IMR-90 (cell line): ENCODE measurements around the gene RNF11. TPM values are rescaled to one million over a fixed set of nuclear protein-coding genes. Genes with fewer than 3 reads are reported as not detected.

Experiments used
- ATAC-seq: fragments of 200-7000 bp; cut with Tn5 transposase; 2 replicates; pipeline ENCODE4 v1.9.1; 2020; ENCODE audit warnings: low read depth, mild to moderate bottlenecking, moderate library complexity
- BruUV-seq: library from RNA; stranded (reverse); fragments of 400-500 nt; replicated peaks from 2 replicates; lab custom pipeline; 2021; lab: Mats Ljungman, UMichigan
- CTCF ChIA-PET: fragments of 300-600 bp; formaldehyde crosslinking; extraction: SDS; loops from one replicate; lab custom pipeline; 2021; ENCODE audit warnings: antibody characterized with exemption; lab: Yijun Ruan, JAX
- POLR2A ChIA-PET: fragments of 300-600 bp; sonication (Branson Sonifier 250); formaldehyde crosslinking; loops from one replicate; lab custom pipeline; 2022; ENCODE audit warnings: antibody characterized with exemption; ENCODE audit not compliant: unreplicated experiment; lab: Charles Lee
- DNase-seq: peaks from one replicate; pipeline ENCODE4 v3.0.0; 2013
- H2AFZ ChIP-seq: replicated peaks from 2 replicates; pipeline ENCODE3; 2013; ENCODE audit warnings: low read length, mild to moderate bottlenecking; ENCODE audit not compliant: poor library complexity
- H2AK5ac ChIP-seq: 2 replicates; pipeline ENCODE4 v1.6.1; 2013; ENCODE audit warnings: low read depth, low read length, inconsistent platforms
- H2AK9ac ChIP-seq: replicated peaks from 2 replicates; pipeline ENCODE3; 2013; ENCODE audit warnings: mild to moderate bottlenecking, low read depth, low read length, moderate library complexity; ENCODE audit not compliant: poor library complexity
- H2BK120ac ChIP-seq: 2 replicates; pipeline ENCODE4 v1.6.1; 2013; ENCODE audit warnings: low read depth, low read length, inconsistent platforms
- H2BK15ac ChIP-seq: 3 replicates; pipeline ENCODE4 v1.6.1; 2013; ENCODE audit warnings: low read depth, low read length, inconsistent platforms
- H2BK20ac ChIP-seq: 2 replicates; pipeline ENCODE4 v1.6.1; 2013; ENCODE audit warnings: low read depth, mild to moderate bottlenecking, inconsistent platforms, low read length, moderate library complexity
- H2BK5ac ChIP-seq: 2 replicates; pipeline ENCODE4 v1.6.1; 2013; ENCODE audit warnings: mild to moderate bottlenecking, low read depth, low read length, inconsistent platforms; ENCODE audit not compliant: poor library complexity, severe bottlenecking
- H3K14ac ChIP-seq: replicated peaks from 2 replicates; pipeline ENCODE4 v1.6.1; 2013; ENCODE audit warnings: low read depth, low read length, inconsistent platforms
- H3K18ac ChIP-seq: 2 replicates; pipeline ENCODE4 v1.6.1; 2013; ENCODE audit warnings: low read depth, low read length, control low read depth
- H3K23ac ChIP-seq: 2 replicates; pipeline ENCODE4 v1.6.1; 2013; ENCODE audit warnings: low read depth, low read length, inconsistent platforms
- H3K27ac ChIP-seq: 2 replicates; pipeline ENCODE4 v1.5.1; 2013; ENCODE audit warnings: mild to moderate bottlenecking, control low read depth, low read length; ENCODE audit not compliant: insufficient read depth
- H3K27me3 ChIP-seq: 2 replicates; pipeline ENCODE4 v1.6.1; 2013; ENCODE audit warnings: low read length; ENCODE audit not compliant: control insufficient read depth, insufficient read depth
- H3K36me3 ChIP-seq: 2 replicates; pipeline ENCODE4 v1.6.1; 2013; ENCODE audit warnings: low read length, mixed read lengths; ENCODE audit not compliant: control insufficient read depth, insufficient read depth
- H3K4ac ChIP-seq: 2 replicates; pipeline ENCODE4 v1.6.1; 2013; ENCODE audit warnings: low read depth, low read length, inconsistent platforms
- H3K4me1 ChIP-seq: 2 replicates; pipeline ENCODE4 v1.6.1; 2013; ENCODE audit warnings: low read length, mixed read lengths; ENCODE audit not compliant: control insufficient read depth, insufficient read depth
- H3K4me2 ChIP-seq: 2 replicates; pipeline ENCODE4 v1.6.1; 2013; ENCODE audit warnings: low read depth, mild to moderate bottlenecking, control low read depth, low read length, moderate library complexity
- H3K4me3 ChIP-seq: 2 replicates; pipeline ENCODE4 v1.5.1; 2013; ENCODE audit warnings: low read depth, mild to moderate bottlenecking, control low read depth, low read length, moderate library complexity; ENCODE audit not compliant: insufficient read depth
- H3K56ac ChIP-seq: 2 replicates; pipeline ENCODE4 v1.6.1; 2013; ENCODE audit warnings: low read length, inconsistent platforms; ENCODE audit not compliant: insufficient read depth; ENCODE audit errors: extremely low read depth
- H3K79me1 ChIP-seq, 2 experiments: 2 replicates each; pipeline ENCODE4 v1.6.1; 2013; ENCODE audit warnings: low read length in 2 of 2, inconsistent platforms in 1 of 2, low read depth in 1 of 2
- H3K9ac ChIP-seq: 2 replicates; pipeline ENCODE4 v1.6.1; 2013; ENCODE audit warnings: low read depth, low read length, control low read depth
- H3K9me1 ChIP-seq: 2 replicates; pipeline ENCODE4 v1.6.1; 2013; ENCODE audit warnings: low read length, inconsistent platforms; ENCODE audit not compliant: insufficient read depth
- H3K9me3 ChIP-seq: 2 replicates; pipeline ENCODE4 v1.6.1; 2013; ENCODE audit warnings: low read length; ENCODE audit not compliant: control insufficient read depth, insufficient read depth
- H4K20me1 ChIP-seq: 2 replicates; pipeline ENCODE4 v1.6.1; 2013; ENCODE audit warnings: low read length, inconsistent platforms; ENCODE audit not compliant: insufficient read depth
- H4K5ac ChIP-seq: 2 replicates; pipeline ENCODE4 v1.6.1; 2013; ENCODE audit warnings: mild to moderate bottlenecking, low read depth, low read length, control low read depth
- H4K8ac ChIP-seq, 2 experiments: 2 replicates each; pipeline ENCODE4 v1.6.1; 2013; ENCODE audit warnings: low read depth in 2 of 2, low read length in 2 of 2, control low read depth in 1 of 2, inconsistent platforms in 1 of 2
- H4K91ac ChIP-seq: 2 replicates; pipeline ENCODE4 v1.6.1; 2013; ENCODE audit warnings: low read depth, low read length, inconsistent platforms; ENCODE audit not compliant: insufficient read depth
- MAZ ChIP-seq: IDR thresholded peaks from 2 replicates; pipeline ENCODE4 v1.6.1; 2012; ENCODE audit warnings: low read depth, mild to moderate bottlenecking, low read length, improper control_type of control experiment, moderate library complexity, borderline replicate concordance
- POLR2A ChIP-seq: IDR thresholded peaks from 2 replicates; pipeline ENCODE4 v1.6.1; 2012; ENCODE audit warnings: mild to moderate bottlenecking, low read depth, low read length
- RCOR1 ChIP-seq: IDR thresholded peaks from 2 replicates; pipeline ENCODE4 v1.6.1; 2012; ENCODE audit warnings: mild to moderate bottlenecking, low read length, improper control_type of control experiment; ENCODE audit not compliant: insufficient replicate concordance
- RFX5 ChIP-seq: IDR thresholded peaks from 2 replicates; pipeline ENCODE4 v1.8.0; 2012; ENCODE audit warnings: low read depth, mild to moderate bottlenecking, low read length, moderate library complexity
- SMC3 ChIP-seq: fragments of 150-350 bp; IDR thresholded peaks from 2 replicates; pipeline ENCODE4 v1.6.1; 2016; ENCODE audit warnings: low read depth, mild to moderate bottlenecking, antibody characterized with exemption, low read length, moderate library complexity
- USF2 ChIP-seq: fragments of 150-350 bp; IDR thresholded peaks from 2 replicates; pipeline ENCODE4 v1.6.1; 2017; ENCODE audit warnings: mild to moderate bottlenecking, antibody characterized with exemption, low read length, low read depth
- WGBS, 2 experiments: methylation state at CpG; one replicate each; pipeline versions ENCODE4 v1.1.5 to v1.1.7; 2013; ENCODE audit warnings: missing lambda C conversion rate in 2 of 2; ENCODE audit not compliant: insufficient read length in 1 of 2; ENCODE audit errors: extremely low coverage in 2 of 2; 5-methylcytosine and 5-hydroxymethylcytosine counted together
- dilution Hi-C: fragments of 300-500 bp; cut with HindIII; formaldehyde crosslinking; loops from one replicate; pipeline ENCODE4 v1.14.3; 2018; ENCODE audit warnings: low sequenced_read_pairs; ENCODE audit not compliant: unreplicated experiment
- in situ Hi-C: fragments of 300-500 bp; cut with MboI; formaldehyde crosslinking; loops from 3 replicates; pipeline ENCODE4 v1.14.3; 2019; ENCODE audit warnings: low sequenced_read_pairs, inconsistent platforms, mixed read lengths
- intact Hi-C: fragments of 100-400 bp; cut with micrococcal nuclease; formaldehyde crosslinking; loops from 2 replicates; pipeline ENCODE4 v1.10.0; 2022
- polyA plus RNA-seq, 3 experiments: library from polyadenylated mRNA; depleted of rRNA; stranded (reverse); fragments of >200 nt; gene quantifications; 2 replicates each; pipeline ENCODE4 v1.2.3, GENCODE V29; 2012; ENCODE audit warnings: low replicate concordance in 1 of 3
- total RNA-seq: library from RNA; depleted of rRNA; stranded (reverse); fragments of >200 nt; gene quantifications from 2 replicates; pipeline ENCODE4 v1.2.3, GENCODE V29; 2012

The RNF11 gene
- total and polyA plus RNA-seq, 2 of the 4 experiments (the other 2 are of a cell fraction): 63.3 to 64.1 TPM

DNA sequence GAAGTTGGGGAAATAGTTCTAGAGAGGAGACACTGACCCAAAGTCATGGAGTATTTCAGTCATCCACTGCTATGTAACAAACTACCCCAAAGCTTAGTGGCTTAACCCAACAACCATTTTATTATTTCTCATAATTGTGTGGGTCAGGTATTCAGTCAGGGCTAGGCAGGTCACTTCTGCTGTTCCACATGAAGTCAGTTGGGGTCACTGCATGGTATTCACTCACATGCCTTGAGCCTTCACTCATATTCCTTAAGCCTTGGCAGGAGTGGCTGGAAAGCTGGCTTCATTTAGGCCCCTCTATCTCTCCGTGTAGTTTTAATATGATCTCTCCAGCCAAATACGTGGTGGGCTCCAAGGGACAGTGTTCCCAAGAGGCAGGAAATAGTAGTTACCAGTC lies 17.5 kb upstream of the RNF11 start:
- H4K8ac ChIP-seq: no peak overlapping the region
- H4K5ac ChIP-seq: no peak overlapping the region
- BruUV-seq: no TSS peak
- peaks cover 7% of the 10 kb centered on the region for H3K4me1 ChIP-seq
- no peak overlapping the region for H4K91ac ChIP-seq
- no peaks in the 10 kb centered on the region for H3K36me3 ChIP-seq
- H2BK5ac ChIP-seq: no peak overlapping the region
- no peak overlapping the region for H2AFZ ChIP-seq
- intact Hi-C loops: no loop called here
- DNase-seq: no peak
- no peak overlapping the region for H2BK20ac ChIP-seq
- peaks cover 5% of the 10 kb centered on the region; the same call in 1 of the 2 replicates for H3K9me1 ChIP-seq
- dilution Hi-C loops: no loop called here
- ATAC-seq: no peak
- no peaks in the 10 kb centered on the region for H4K20me1 ChIP-seq
- no peak overlapping the region for H2AK5ac ChIP-seq
- no peak overlapping the region for H3K23ac ChIP-seq
- ChIA-PET CTCF (no interaction called here), POLR2A (no interaction called here)
- H3K27me3 ChIP-seq: no peaks in the 10 kb centered on the region; the same call in 1 of the 2 replicates
- no peaks in the 10 kb centered on the region for H3K79me1 ChIP-seq
- H3K14ac ChIP-seq: no peak overlapping the region
- TF ChIP-seq SMC3: no peak
- TF ChIP-seq RCOR1: no peak
- TF ChIP-seq USF2: no peak
- no peak for TF ChIP-seq RFX5
- no peak for TF ChIP-seq POLR2A
- TF ChIP-seq MAZ: no peak
- H3K4me3 ChIP-seq: no peak overlapping the region
- no peak overlapping the region for H3K4me2 ChIP-seq
- no peak overlapping the region for H2BK15ac ChIP-seq
- no peak overlapping the region for H3K18ac ChIP-seq
- no peak overlapping the region for H2AK9ac ChIP-seq
- H3K56ac ChIP-seq: no peak overlapping the region
- H3K9me3 ChIP-seq: peaks cover 7% of the 10 kb centered on the region
- H3K4ac ChIP-seq: no peak overlapping the region
- in situ Hi-C loops: no loop called here
- H2BK120ac ChIP-seq: no peak overlapping the region
- WGBS, 2 experiments: no CpG with 5 or more reads among the region's 2 CpGs
- H3K27ac ChIP-seq: no peak overlapping the region
- H3K9ac ChIP-seq: no peak overlapping the region
